Measurements from ENCODE around the gene ELMOD1.

ELMOD1 gene

GRCh38 chr11:107689317-107690202 is 98.6 kb downstream of the ELMOD1 start:
- DNase-seq (ENCODE audit: low read depth): peak; percentile 26

GRCh38 chr11:107691000-107691750 is 100.2 kb downstream of the ELMOD1 start:
- no peak for DNase-seq (ENCODE audit: low read depth)

- no peak for DNase-seq (ENCODE audit: low read depth)
Measured at GRCh38 chr11:107695446-107695845, 104.5 kb downstream of the ELMOD1 start.

- no peak for DNase-seq (ENCODE audit: low read depth)
Measured at GRCh38 chr11:107696140-107696539, 105.2 kb downstream of the ELMOD1 start.

- no peak for DNase-seq (ENCODE audit: low read depth)
Measured at GRCh38 chr11:107697291-107697690, 106.3 kb downstream of the ELMOD1 start.

- DNase-seq (ENCODE audit: low read depth): no peak
Measured at GRCh38 chr11:107699371-107700285, 108.7 kb downstream of the ELMOD1 start.

GRCh38 chr11:107702109-107702660 is 111.2 kb downstream of the ELMOD1 start:
- DNase-seq (ENCODE audit: low read depth): no peak

- no peak for DNase-seq (ENCODE audit: low read depth)
Measured at GRCh38 chr11:107702723-107703122, 111.8 kb downstream of the ELMOD1 start.

- no peak for DNase-seq (ENCODE audit: low read depth)
Measured at GRCh38 chr11:107704451-107704850, 113.5 kb downstream of the ELMOD1 start.

- no peak for DNase-seq (ENCODE audit: low read depth)
Measured at GRCh38 chr11:107705027-107705426, 114.1 kb downstream of the ELMOD1 start.

- no peak for DNase-seq (ENCODE audit: low read depth)
Measured at GRCh38 chr11:107706531-107706930, 115.6 kb downstream of the ELMOD1 start.

- DNase-seq (ENCODE audit: low read depth): no peak
Measured at GRCh38 chr11:107707215-107707671, 116.3 kb downstream of the ELMOD1 start.

GRCh38 chr11:107707807-107708206 is 116.9 kb downstream of the ELMOD1 start:
- no peak for DNase-seq (ENCODE audit: low read depth)

GRCh38 chr11:107708792-107709191 is 117.8 kb downstream of the ELMOD1 start:
- no peak for DNase-seq (ENCODE audit: low read depth)

- DNase-seq (ENCODE audit: low read depth): no peak
Measured at GRCh38 chr11:107710301-107710700, 119.4 kb downstream of the ELMOD1 start.

- no peak for DNase-seq (ENCODE audit: low read depth)
Measured at GRCh38 chr11:107711861-107712755, 121.2 kb downstream of the ELMOD1 start, which contains the start of gene SLN. Gene SLN (minus strand): TSS chr11:107712056.

GRCh38 chr11:107713009-107713408 is 122.1 kb downstream of the ELMOD1 start:
- DNase-seq (ENCODE audit: low read depth): no peak

Data from stimulated activated CD8-positive, alpha-beta memory T cell treated with anti-CD3 and anti-CD28 coated beads, Interleukin-4, amount 100 ng/mL, for 24 hours (primary cell).